Chondrocyte (in vitro differentiated cells): Measurements from ENCODE around the gene SLC35F3. TPM values are rescaled to one million over a fixed set of nuclear protein-coding genes. Genes with fewer than 3 reads are reported as not detected.

ENCODE experiments used
- DNase-seq: peaks from one replicate; pipeline ENCODE4 v3.0.0; 2021; ENCODE audit warnings: mixed read lengths, low spot score
- H3K27ac Mint-ChIP-seq: one replicate; pipeline ENCODE4 v1.8.0; 2021; ENCODE audit warnings: mild to moderate bottlenecking, moderate library complexity, mixed read lengths; ENCODE audit not compliant: unreplicated experiment
- H3K27me3 Mint-ChIP-seq: 2 replicates; pipeline ENCODE4 v1.8.0; 2021; ENCODE audit warnings: low read depth, mixed read lengths
- H3K36me3 Mint-ChIP-seq: 2 replicates; pipeline ENCODE4 v1.8.0; 2021; ENCODE audit warnings: low read depth, mixed read lengths
- H3K4me1 Mint-ChIP-seq: 2 replicates; pipeline ENCODE4 v1.8.0; 2021; ENCODE audit warnings: low read depth, mild to moderate bottlenecking, mixed read lengths
- H3K4me3 Mint-ChIP-seq: one replicate; pipeline ENCODE4 v1.8.0; 2021; ENCODE audit warnings: mild to moderate bottlenecking, moderate library complexity, mixed read lengths; ENCODE audit not compliant: unreplicated experiment
- H3K9me3 Mint-ChIP-seq: 2 replicates; pipeline ENCODE4 v1.8.0; 2021; ENCODE audit warnings: low read depth, mixed read lengths
- total RNA-seq: library from RNA; stranded (reverse); gene quantifications from 3 replicates; pipeline ENCODE4 v1.2.1, GENCODE V29; 2021
- TF ChIP-seq, protein P1 (sequence below): fragments of 200-600 bp; sonication (generic); IDR thresholded peaks from 2 replicates; pipeline ENCODE4 v1.5.0; 2021; ENCODE audit warnings: antibody characterized with exemption, mild to moderate bottlenecking, moderate library complexity

SLC35F3 gene
- total RNA-seq, 1 donor from 2014 or later, result not detected

DNA sequence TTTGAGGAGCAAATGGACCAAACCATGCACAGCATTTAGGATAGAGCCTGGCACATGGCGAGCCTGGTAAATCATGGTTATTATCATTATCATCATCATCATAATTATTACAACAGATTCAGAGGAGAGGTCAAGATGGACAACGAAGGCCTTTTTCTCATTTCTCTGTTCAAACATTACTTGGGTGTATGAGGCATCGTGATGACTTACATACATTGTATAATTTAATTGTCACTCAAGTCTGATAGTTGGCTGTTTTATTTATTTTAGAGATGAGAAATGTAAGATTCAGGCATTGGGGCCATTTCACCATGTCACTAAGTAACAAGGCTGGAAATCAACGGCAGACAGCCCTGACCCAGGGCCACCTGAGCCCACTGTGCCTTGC lies 68.1 kb downstream of the SLC35F3 start:
- TF ChIP-seq, protein P1, sequence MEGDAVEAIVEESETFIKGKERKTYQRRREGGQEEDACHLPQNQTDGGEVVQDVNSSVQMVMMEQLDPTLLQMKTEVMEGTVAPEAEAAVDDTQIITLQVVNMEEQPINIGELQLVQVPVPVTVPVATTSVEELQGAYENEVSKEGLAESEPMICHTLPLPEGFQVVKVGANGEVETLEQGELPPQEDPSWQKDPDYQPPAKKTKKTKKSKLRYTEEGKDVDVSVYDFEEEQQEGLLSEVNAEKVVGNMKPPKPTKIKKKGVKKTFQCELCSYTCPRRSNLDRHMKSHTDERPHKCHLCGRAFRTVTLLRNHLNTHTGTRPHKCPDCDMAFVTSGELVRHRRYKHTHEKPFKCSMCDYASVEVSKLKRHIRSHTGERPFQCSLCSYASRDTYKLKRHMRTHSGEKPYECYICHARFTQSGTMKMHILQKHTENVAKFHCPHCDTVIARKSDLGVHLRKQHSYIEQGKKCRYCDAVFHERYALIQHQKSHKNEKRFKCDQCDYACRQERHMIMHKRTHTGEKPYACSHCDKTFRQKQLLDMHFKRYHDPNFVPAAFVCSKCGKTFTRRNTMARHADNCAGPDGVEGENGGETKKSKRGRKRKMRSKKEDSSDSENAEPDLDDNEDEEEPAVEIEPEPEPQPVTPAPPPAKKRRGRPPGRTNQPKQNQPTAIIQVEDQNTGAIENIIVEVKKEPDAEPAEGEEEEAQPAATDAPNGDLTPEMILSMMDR, result no peak
- Mint-ChIP-seq H3K36me3 (no peaks in the 10 kb centered on the region), H3K4me3 (no peak overlapping the region), H3K4me1 (no peaks in the 10 kb centered on the region), H3K27me3 (no peaks in the 10 kb centered on the region), H3K27ac (no peak overlapping the region), H3K9me3 (no peaks in the 10 kb centered on the region)
- DNase-seq, result no peak

DNA sequence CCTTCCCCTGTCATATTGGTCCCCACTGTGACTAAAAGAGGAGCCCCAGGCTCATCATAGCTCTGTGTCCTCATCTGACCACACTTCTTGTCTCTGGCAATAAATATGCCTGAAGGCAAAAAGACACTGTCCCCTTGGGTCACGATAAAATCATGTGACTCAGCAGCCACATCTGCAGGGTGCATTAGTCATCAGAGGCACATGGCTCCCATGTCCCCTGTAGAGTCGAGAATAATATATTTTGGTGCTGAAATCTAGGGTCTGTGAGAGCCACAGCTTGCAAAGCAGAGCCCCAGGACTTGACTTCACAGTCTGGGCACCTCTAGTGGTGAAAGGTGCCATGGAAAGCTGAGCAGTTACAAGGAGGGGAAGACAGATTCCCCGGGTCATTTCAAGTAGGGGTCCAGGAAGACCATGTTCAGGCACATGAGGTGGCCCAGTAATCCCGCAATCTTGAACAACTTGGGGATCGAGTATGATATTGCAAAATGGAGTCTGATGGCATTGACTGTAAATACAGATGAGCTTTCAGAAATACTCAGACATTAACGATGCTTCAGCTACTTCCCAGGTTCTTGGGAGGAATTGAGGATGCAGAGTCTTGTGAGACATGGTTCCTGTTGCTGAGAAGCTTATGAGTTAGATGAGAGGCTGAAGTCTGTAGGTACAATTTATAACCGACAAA lies 68.6 kb downstream of the SLC35F3 start:
- Mint-ChIP-seq H3K9me3 (no peaks in the 10 kb centered on the region), H3K4me3 (no peak overlapping the region), H3K36me3 (no peaks in the 10 kb centered on the region), H3K27me3 (no peaks in the 10 kb centered on the region), H3K27ac (no peak overlapping the region), H3K4me1 (no peaks in the 10 kb centered on the region)
- DNase-seq, result no peak
- TF ChIP-seq, protein P1, result no peak

DNA sequence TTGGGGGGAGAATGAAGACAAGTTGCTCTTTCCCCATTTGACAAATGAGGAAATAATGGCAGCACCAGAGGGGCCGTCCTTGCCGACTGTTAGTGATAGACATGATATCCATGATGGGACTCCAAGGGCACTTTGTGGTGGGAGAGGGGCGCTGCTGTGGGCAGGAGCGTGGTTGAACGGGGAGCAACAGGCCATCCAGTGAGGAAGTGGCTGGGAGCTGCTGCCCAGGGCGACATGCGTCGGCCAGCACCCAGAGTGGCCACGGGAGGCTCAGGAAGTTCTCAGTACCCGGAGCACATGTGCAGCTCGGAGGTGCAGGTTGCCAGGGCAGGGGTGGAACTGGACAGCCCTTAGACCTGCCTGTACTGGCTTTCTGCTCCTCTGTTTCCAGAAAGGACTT lies 71.0 kb downstream of the SLC35F3 start:
- no peaks in the 10 kb centered on the region for H3K36me3 Mint-ChIP-seq
- H3K4me1 Mint-ChIP-seq, result no peaks in the 10 kb centered on the region
- no peak for DNase-seq
- TF ChIP-seq, protein P1, result no peak
- H3K9me3 Mint-ChIP-seq, result no peaks in the 10 kb centered on the region
- H3K27ac Mint-ChIP-seq, result no peak overlapping the region
- H3K27me3 Mint-ChIP-seq, result no peaks in the 10 kb centered on the region
- no peak overlapping the region for H3K4me3 Mint-ChIP-seq

DNA sequence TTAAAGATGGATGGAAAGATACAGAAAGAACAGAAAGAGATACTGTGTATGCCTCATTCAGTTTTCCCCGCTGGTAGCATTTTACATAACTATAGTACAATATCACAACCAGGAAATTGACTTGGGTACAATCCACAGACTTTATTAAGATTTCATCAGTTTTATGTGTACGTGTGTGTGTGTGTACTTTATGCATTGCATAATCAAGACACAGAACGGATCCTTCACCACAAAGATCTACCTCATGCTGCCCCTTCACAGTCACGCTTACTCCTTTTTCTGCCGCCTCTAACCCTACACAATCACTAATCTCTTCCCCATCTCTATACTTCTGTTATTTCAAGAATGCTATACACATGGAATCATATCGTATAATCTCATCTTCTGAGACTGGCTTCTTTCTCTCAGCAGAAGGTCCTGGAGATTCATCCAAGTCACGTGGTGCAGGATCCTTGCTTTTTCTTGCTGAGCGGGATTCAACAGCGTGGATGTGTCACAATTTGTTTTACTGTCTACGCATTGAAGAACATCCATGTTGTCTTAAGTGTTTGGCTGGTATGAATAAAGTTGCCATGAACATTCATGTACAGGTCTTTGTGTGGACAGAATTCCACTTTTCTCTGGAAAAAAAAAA lies 76.7 kb downstream of the SLC35F3 start:
- Mint-ChIP-seq H3K9me3 (no peaks in the 10 kb centered on the region), H3K4me1 (no peaks in the 10 kb centered on the region), H3K36me3 (no peaks in the 10 kb centered on the region), H3K4me3 (no peak overlapping the region), H3K27me3 (no peaks in the 10 kb centered on the region), H3K27ac (no peak overlapping the region)
- DNase-seq, result no peak
- TF ChIP-seq, protein P1, result no peak

DNA sequence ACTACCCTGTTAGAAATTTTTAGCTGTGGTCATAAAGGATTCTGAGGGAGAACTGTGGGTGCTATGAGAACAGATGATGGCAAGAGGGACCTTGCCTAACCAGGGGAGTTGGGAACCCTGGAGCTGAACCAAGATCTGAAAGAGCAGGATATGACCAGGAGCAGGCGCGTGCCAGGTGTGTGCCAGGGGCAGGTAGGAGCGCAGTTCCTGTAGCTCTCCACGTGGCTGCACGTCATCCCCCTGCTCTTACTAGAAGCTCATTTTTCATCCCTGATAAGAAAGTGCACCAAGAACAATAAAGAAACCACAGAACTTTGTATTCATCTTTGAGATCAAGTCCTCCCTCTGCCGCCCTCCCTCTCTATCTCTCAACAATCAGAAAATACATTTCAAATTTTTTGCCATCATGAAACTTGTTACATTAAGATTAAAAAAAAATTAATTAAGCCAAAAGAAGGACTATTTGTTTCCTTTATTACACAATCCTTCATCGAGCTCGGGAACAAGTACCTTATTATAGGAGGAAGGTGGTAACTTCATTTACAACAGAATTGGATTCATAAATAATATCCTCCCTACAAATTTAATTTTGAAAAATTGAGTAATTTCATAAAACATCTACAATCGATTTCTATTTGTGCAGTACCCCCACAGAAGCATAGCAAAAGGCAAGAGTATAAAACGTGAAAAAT lies 78.5 kb downstream of the SLC35F3 start:
- Mint-ChIP-seq H3K27me3 (peaks cover 2% of the 10 kb centered on the region), H3K4me1 (no peaks in the 10 kb centered on the region), H3K9me3 (no peaks in the 10 kb centered on the region), H3K4me3 (no peak overlapping the region), H3K27ac (no peak overlapping the region), H3K36me3 (no peaks in the 10 kb centered on the region)
- TF ChIP-seq, protein P1, result no peak
- no peak for DNase-seq
